Adrenal gland (tissue), 12 donors: ENCODE data around the gene PIPOX. TPM values are rescaled to one million over a fixed set of nuclear protein-coding genes. Genes with fewer than 3 reads are reported as not detected.
A peak's percentile ranks its signal among the peaks of the same experiment; 100 is the strongest.

Source experiments
- DNase-seq, 7 donors: peaks; one replicate each; pipeline ENCODE4 v3.0.0-alpha.2; 2019 to 2020
- H3K27ac ChIP-seq, 5 donors: fragments of 200-600 bp; sonication (generic) in 4 of 5; 1 replicate in 3 of 5; 2 replicates in 2 of 5; pipeline versions ENCODE4 v1.5.1 to v1.8.0; 2016 to 2020; ENCODE audit warnings: mild to moderate bottlenecking in 1 of 5
- H3K27me3 ChIP-seq: fragments of 200-600 bp; 2 replicates; pipeline ENCODE4 v1.8.0; 2021
- H3K36me3 ChIP-seq, 2 donors: fragments of 200-600 bp; replicated peaks in 1 of 2; 1 replicate in 1 of 2; 2 replicates in 1 of 2; pipeline versions ENCODE4 v1.5.1 to v1.8.0; 2018 to 2022
- H3K4me1 ChIP-seq, 2 donors: fragments of 200-600 bp; replicated peaks in 1 of 2; 1 replicate in 1 of 2; 2 replicates in 1 of 2; pipeline versions ENCODE4 v1.5.1 to v1.8.0; 2018 to 2021
- H3K4me3 ChIP-seq, 4 donors: fragments of 200-600 bp; sonication (generic) in 3 of 4; one replicate each; pipeline ENCODE4 v1.5.1; 2016 to 2018
- H3K9me3 ChIP-seq, 3 donors: fragments of 200-600 bp; sonication (generic) in 1 of 3; replicated peaks in 1 of 3; 1 replicate in 2 of 3; 2 replicates in 1 of 3; pipeline versions ENCODE4 v1.5.1 to v1.8.0; 2016 to 2021
- CTCF ChIP-seq, 6 experiments: fragments of 450-650 bp in 4 of 6; fragments of 200-600 bp in 2 of 6; sonication (generic) in 1 of 6; IDR thresholded peaks; 1 replicate in 5 of 6; 2 replicates in 1 of 6; pipeline versions ENCODE4 v1.5.1 to v1.8.0; 2016 to 2021; ENCODE audit warnings: antibody characterized with exemption in 6 of 6, mild to moderate bottlenecking in 2 of 6, moderate library complexity in 1 of 6
- POLR2A ChIP-seq, 2 donors: fragments of 450-650 bp; IDR thresholded peaks; one replicate each; pipeline ENCODE4 v1.6.1; 2017; ENCODE audit warnings: antibody characterized with exemption in 2 of 2, mild to moderate bottlenecking in 2 of 2, moderate library complexity in 1 of 2
- WGBS, 4 donors: extraction: QIAGEN DNeasy Blood & Tissue Kit in 2 of 4; methylation state at CpG; one replicate each; pipeline versions ENCODE4 v1.1.5 to v1.1.7; 2013 to 2017; 5-methylcytosine and 5-hydroxymethylcytosine counted together
- intact Hi-C, 2 donors: fragments of 100-400 bp; cut with DNase I; formaldehyde crosslinking; loops; one replicate each; pipeline versions ENCODE4 v1.14.1 to v1.15.0; 2022 to 2023
- polyA plus RNA-seq, 3 donors: library from polyadenylated mRNA; stranded (reverse); fragments of 200-250 nt in 2 of 3; fragments of 350-450 nt in 1 of 3; fragmentation: Illumina TruSeq in 1 of 3; extraction: RNeasy Lipid Tissue Mini Kit (QIAGEN cat#74804) in 1 of 3; gene quantifications; one replicate each; pipeline ENCODE4 v1.2.3, GENCODE V29; 2013 to 2014
- total RNA-seq, 9 donors: library from RNA; depleted of rRNA in 4 of 9; stranded (reverse); fragments of >200 nt in 4 of 9; fragments of 120-200 nt in 1 of 9; fragmentation: NEBNext Ultra II Directional in 1 of 9; extraction: Animal tissue kit (Norgen Biotek cat#: 25700) in 1 of 9; gene quantifications; one replicate each; pipeline versions ENCODE4 v1.1.0 to v1.2.4, GENCODE V29; 2013 to 2023
- donor health status: healthy with polysubstance abuse.
- donor health status: Bipolar disorder and iron deficiency.
- donor health status: DM: yes; HTN: yes; CAD: no.
- donor health status: DM: no; HTN: no; CAD: no.
- donor health status: DM: no; HTN: no; CAD: no.
- donor health status: DM: yes; HTN: yes; CAD: no.

PIPOX gene
- total and polyA plus RNA-seq, 12 donors, result 0.34 to 2.2 (median 1.3) TPM

- H3K27me3 ChIP-seq, result no peaks in the 10 kb centered on the region
- H3K4me1 ChIP-seq, result peaks cover 8 to 22% of the 10 kb centered on the region in 2 donors
- intact Hi-C loops, result no loop called here
- TF ChIP-seq CTCF (IDR thresholded peaks at IDR 0.05) (no peak), POLR2A (IDR thresholded peaks at IDR 0.05) (no peak)
- no peaks in the 10 kb centered on the region for H3K36me3 ChIP-seq
- H3K27ac ChIP-seq, result no peak overlapping the region
- no peak for DNase-seq
- 22 to 32% (median 26%) methylated on average over 15 of the region's 15 CpGs for WGBS, 4 donors
- no peak overlapping the region for H3K4me3 ChIP-seq
- H3K9me3 ChIP-seq, result no peaks in the 10 kb centered on the region
Observed at GRCh38 chr17:29038085-29038795, 4.7 kb upstream of the PIPOX start.

- Histone ChIP-seq H3K36me3 (no peaks in the 10 kb centered on the region), H3K27ac (no peak overlapping the region), H3K4me1 (peaks cover 17 to 35% of the 10 kb centered on the region in 2 donors), H3K27me3 (no peaks in the 10 kb centered on the region), H3K4me3 (no peak overlapping the region), H3K9me3 (no peaks in the 10 kb centered on the region)
- TF ChIP-seq CTCF (IDR thresholded peaks at IDR 0.05) (no peak), POLR2A (IDR thresholded peaks at IDR 0.05) (no peak)
- intact Hi-C loops, result no loop called here
- 73 to 84% (median 78%) methylated on average over 11 to 13 of the region's 13 CpGs for WGBS, 4 donors
- peak in 2 of 7 donors; percentile 23 to 36 for DNase-seq
Observed at GRCh38 chr17:29039764-29040598, 3.0 kb upstream of the PIPOX start.

- no peak overlapping the region for H3K4me3 ChIP-seq
- no peaks in the 10 kb centered on the region for H3K27me3 ChIP-seq
- WGBS, 4 donors, result 80 to 99% (median 93%) methylated on average over 1 to 2 of the region's 2 CpGs
- DNase-seq, result no peak
- H3K9me3 ChIP-seq, result no peaks in the 10 kb centered on the region
- no peaks in the 10 kb centered on the region for H3K36me3 ChIP-seq
- intact Hi-C loops, result no loop called here
- H3K27ac ChIP-seq, result no peak overlapping the region
- TF ChIP-seq POLR2A (IDR thresholded peaks at IDR 0.05), result no peak
- peaks cover 17 to 38% of the 10 kb centered on the region in 2 donors for H3K4me1 ChIP-seq
Observed at GRCh38 chr17:29041091-29041490, 1.9 kb upstream of the PIPOX start.

GRCh38 chr17:29041571-29041970 lies 1.4 kb upstream of the PIPOX start:
- H3K36me3 ChIP-seq, result no peaks in the 10 kb centered on the region
- no peaks in the 10 kb centered on the region for H3K27me3 ChIP-seq
- TF ChIP-seq POLR2A (IDR thresholded peaks at IDR 0.05), result no peak
- TF ChIP-seq CTCF (IDR thresholded peaks at IDR 0.05), result no peak
- no peak overlapping the region for H3K4me3 ChIP-seq
- 80 to 92% (median 82%) methylated on average over 6 of the region's 6 CpGs for WGBS, 4 donors
- H3K27ac ChIP-seq, result no peak overlapping the region
- peaks cover 17 to 38% of the 10 kb centered on the region in 2 donors for H3K4me1 ChIP-seq
- H3K9me3 ChIP-seq, result no peaks in the 10 kb centered on the region
- DNase-seq, result no peak
- intact Hi-C loops, result no loop called here
